GM12801 (cell line): ENCODE data around the gene KITLG.

ENCODE experiments used
- TF ChIP-seq, protein P1 (sequence below): IDR thresholded peaks from one replicate; pipeline ENCODE4 v1.5.1; 2011; ENCODE audit warnings: control low read depth; ENCODE audit not compliant: insufficient read length; ENCODE audit errors: extremely low read depth

KITLG gene

GRCh38 chr12:88516811-88517210, 63.5 kb downstream of the KITLG start:
- TF ChIP-seq, protein P1, sequence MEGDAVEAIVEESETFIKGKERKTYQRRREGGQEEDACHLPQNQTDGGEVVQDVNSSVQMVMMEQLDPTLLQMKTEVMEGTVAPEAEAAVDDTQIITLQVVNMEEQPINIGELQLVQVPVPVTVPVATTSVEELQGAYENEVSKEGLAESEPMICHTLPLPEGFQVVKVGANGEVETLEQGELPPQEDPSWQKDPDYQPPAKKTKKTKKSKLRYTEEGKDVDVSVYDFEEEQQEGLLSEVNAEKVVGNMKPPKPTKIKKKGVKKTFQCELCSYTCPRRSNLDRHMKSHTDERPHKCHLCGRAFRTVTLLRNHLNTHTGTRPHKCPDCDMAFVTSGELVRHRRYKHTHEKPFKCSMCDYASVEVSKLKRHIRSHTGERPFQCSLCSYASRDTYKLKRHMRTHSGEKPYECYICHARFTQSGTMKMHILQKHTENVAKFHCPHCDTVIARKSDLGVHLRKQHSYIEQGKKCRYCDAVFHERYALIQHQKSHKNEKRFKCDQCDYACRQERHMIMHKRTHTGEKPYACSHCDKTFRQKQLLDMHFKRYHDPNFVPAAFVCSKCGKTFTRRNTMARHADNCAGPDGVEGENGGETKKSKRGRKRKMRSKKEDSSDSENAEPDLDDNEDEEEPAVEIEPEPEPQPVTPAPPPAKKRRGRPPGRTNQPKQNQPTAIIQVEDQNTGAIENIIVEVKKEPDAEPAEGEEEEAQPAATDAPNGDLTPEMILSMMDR, result no peak

GRCh38 chr12:88510843-88511242, 69.4 kb downstream of the KITLG start:
- TF ChIP-seq, protein P1, result no peak

GRCh38 chr12:88509851-88510250, 70.4 kb downstream of the KITLG start:
- TF ChIP-seq, protein P1, result no peak

- TF ChIP-seq, protein P1, result no peak
Measured at GRCh38 chr12:88509347-88509746, 70.9 kb downstream of the KITLG start.

DNA sequence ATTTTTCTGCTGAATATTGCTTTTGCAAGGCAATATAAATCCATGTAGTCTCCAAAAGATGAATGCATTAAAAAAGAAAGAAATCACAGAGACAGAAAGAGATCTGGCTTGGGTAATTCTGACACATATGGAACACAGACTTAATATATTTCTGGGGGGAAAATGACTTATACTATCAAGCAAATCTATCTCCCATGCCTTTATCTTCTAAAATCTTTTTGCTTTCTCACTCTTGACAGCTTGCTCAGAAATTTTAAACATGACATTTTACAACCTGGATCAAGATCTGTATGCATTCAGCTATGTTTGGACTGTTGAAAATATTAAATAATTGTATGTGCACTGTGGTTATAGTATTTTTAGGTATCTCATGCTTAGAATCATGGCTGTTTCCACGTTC, 73.0 kb downstream of the KITLG start:
- TF ChIP-seq, protein P1, result no peak

DNA sequence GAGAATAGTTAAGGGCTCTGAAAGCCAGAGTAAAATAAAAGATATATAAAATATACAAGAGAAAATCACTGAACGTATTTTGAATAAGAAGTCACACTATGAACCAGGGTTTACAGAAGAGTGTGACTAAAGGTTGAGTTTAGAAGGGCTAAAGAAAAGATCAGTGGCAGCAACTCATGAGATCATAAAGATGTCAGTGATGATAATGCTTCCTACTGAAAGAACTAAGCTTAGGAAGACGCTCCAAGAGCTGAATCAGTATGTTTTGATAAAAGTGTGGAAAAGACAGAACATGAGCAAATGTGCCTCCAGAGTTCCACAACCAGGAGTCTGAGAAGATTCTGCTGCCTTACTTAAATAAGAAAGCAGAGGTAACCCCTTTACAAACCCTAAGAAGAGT, 74.6 kb downstream of the KITLG start:
- TF ChIP-seq, protein P1, result no peak

DNA sequence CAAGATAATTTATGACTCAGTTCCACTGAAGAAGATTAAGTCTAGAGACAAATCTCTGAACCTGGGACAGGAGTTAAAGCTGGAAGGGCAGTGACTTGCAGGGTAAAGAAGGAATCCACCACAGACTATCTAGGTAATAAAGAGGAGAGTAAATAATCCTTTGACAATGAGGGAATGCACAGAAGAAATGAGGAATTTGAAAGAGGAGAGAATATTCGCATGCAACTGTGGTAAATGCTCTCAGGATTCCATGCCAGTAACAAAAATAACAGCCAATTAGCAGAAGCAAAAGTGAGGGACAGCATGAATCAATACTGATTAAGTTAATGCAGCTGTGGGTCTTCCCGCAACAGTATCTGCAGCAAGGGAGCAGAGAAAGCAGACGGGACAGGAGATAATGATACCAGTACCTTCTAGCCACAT, 77.0 kb downstream of the KITLG start:
- TF ChIP-seq, protein P1, result no peak
